GM19035 (cell line): ENCODE data around the gene TBX1.

Experiments used
- ATAC-seq: cut with Tn5 transposase; IDR thresholded peaks from one replicate; pipeline ENCODE4 v1.9.1; 2021; ENCODE audit not compliant: unreplicated experiment

TBX1 gene

DNA sequence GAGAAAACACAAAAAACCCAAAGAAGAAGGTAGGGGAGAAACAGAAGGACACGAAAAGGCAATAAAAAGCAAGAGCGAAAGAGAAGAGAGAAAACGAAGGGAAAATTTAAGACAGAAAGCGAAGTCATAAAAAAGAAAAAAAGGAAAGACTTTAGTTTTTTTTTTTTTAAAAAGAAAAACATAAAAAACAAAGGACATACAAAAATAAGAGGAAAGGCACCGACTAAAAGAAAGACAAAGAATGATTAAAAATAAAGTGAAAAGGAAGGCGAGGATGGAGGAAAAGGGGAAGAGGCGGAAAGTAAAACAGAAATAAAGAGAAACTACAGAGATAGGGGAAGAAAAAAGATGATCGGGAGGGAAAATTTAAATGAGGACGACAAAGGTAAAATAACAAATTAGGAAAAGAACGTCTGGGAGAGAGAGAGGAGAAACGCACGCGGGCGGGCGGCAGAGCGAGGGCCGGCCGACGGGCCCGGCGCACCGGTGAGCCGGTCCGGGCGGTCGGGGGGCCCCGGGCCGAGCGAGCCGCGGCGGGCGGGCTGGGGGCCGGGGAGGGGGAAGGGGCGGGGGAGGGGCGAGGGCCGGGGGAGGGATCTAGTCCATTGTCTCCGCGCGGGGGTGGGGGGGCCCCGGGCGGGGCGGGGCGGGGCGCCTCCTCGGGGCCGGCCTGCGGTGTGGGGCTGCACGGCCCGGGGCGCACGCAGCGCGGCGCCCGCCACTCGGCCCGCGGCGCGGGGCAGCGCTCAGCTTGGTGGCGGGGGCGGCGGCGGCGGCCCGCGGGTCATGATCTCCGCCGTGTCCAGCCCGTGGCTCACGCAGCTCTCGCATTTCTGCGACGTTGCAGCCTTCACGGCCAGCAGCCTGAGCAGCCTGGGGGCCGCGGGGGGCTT, at the start of gene TBX1:
TSS of gene TBX1 (plus strand) at position 721 of the 893 bp plus-strand sequence. CDS start at position 787, 66 bp downstream.
- no peak for ATAC-seq

DNA sequence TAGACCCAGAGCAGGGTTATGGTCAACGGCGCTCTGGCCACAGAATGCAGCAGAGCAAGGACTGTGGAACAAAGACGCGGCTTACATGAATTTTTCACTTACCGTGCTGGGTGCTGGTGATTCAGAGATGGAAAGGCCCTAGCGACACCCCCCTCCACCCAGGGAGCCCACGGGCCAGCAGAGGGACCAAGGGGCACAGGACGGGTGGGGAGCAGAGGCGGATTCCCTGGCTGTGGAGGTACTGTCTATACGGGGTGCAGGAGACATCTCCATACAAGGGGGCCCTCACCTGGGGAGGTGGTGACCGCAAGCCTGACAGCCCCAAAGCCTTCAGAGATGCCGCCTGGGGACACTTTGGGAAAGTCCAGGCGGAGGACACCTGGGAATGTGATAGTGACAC, 47.3 kb upstream of the TBX1 start:
- no peak for ATAC-seq

DNA sequence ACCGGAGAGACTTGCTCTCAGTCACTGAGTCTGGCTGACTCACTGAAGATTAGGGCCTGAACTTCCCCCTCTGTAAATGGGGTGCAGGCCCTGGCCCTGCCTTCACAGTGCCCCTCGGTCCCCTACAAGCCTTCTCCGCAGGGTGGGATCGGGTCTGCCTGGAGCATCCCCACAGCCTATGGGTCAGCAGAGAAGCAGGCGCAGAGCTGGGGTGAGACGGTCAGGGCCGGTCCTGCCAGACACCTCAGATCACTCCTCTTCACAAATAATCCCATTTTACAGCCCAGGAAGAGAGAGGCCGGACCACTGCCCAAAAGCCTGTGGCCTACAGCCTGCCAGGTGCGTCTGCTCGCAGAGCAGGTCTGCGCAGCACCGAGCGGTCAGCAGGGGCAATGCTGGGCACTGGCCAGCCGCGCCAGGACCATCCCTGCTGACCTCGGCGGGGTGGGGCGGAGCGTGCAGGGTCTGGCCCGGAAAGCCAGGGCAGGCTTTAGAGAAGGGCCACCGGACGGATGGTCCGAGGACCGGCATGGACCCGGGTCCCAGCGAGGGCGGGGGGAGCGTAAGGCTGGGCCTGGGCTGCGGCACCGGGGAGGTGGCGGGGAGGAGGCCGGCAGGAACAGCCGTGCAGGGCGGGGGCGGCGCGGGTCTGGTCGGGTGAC, 46.8 kb upstream of the TBX1 start:
- no peak for ATAC-seq

DNA sequence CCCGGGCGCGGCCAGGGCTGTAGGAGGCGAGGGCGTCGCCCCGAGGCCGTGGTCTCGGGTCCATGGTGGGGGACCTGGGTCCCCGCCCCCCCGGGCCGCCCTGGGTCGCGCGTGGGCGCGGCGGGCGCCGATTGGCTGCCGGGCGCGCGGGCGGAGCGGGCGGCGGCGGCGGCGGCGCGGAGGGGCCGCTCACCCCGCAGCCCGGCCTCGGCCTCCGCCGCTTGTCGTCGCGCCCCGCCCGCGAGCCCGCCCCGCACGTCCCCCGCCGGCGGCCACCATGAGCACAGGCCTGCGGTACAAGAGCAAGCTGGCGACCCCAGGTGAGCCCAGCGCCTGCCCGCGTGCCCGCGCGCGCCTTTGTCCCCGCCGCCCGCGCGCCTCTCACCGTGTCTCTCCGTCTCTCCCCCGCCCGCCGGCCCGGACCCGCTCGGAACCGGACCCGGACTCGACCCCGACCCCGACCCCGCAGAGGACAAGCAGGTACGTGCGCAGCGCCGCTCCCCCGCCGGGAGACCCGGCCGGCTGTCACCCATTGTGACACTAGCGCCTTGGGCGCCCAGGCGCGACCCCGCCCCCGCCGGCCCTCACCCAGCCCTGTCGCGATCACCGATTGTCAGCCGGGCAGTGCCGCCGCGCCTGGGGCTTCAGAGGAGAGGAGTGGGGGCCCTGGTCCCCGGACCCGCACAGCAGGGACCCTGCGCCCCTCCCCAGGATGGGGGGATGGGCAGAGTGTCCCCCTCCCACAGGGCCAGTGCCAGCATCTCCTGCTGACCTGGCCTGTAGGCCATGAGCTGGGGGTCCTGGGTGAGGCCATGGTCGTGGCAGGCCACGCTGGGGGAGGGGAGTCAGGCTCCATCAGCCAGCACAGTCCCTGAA, 46.0 kb upstream of the TBX1 start, which contains the start of gene SEPTIN5:
TSS of gene SEPTIN5 (plus strand) at position 192 of the 876 bp plus-strand sequence. CDS start at position 278, 86 bp downstream.
- no peak for ATAC-seq

DNA sequence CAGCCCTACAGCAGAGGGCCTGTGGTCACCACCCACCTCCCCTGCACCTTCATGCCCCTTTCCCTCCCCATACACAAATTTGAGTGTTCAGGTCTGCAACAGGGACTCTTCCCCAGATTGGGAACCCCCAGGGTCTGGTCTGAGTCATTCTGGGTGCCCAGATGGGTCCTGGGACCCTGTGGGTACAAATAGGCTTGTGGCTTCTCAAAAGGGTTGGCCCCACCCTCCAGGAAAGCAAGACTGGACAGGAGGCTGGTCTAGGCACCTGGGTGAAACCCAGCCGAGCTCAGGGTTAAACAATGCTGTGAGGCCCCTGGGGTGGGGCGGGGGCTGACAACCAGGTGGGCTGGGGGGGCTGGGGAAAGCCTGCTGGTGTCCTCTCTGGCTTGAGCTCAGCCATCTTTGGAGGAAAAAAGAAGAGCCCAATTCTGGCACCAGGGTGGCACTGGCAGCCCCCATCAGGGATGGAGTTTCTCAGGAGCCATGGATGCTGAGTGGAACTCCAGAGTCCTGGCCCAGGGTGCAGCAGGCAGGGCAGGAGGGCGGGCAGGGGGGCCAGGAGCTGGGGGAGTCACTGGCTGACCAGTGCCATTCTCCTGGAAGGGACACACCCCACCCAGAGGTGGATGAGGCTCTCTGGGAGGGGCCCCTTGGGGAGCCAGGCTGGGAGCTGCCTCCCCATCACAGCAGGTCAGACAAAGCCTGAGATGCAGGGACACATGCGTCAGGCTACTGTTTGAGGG, 45.2 kb upstream of the TBX1 start:
- ATAC-seq, result no peak

DNA sequence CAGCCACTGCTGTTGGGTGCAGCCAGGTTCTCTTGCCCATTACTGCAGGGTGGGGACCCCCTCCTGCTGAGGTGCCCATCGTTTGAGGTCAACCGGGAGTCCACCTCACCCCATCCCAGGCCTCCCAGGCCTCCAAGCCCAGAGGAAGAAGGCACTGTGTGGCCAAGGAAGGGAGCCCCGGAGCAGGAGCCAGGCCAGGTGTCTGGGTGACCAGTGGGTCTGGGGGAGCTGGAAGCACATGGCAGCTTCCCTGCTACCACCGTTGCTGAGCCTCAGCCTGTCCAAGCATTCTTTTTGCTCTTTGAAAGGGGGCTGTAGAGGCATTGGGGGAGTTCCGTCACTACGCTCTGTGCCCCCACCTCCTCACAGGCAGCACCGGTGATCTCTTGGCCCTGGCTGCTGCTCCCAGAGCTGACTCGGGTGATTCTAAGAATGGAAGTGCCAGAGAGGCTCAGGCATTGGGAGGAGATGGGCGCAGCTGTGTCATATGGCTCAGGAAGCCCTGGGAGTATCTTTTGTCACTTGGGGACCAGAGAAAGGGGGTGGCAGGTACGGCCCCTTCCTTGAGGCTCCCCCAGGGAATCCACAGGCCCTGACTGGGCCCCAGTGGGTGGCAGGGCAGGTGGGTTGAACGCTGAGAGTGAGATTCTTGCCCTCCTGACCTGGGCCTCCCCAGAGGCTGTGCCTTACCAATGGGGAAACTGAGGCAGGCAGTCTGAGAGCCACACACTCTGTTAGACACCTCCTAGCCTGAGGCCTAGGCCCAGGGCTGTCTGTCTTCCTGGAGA, 44.3 kb upstream of the TBX1 start:
- no peak for ATAC-seq

DNA sequence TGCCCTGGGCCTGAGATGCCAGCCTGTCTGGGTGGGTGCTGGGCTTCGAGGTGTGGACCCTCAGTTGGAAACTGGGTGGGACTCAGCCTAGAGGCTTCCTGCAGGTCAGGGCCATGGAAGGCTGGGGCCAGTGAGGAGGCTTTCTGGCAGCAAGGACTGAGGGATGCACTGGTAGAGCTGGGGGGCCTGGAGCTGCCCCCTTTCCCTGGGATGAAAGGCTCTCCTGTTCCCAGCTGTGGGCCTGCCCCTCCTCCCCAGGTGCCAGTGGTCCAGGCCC, 43.8 kb upstream of the TBX1 start:
- no peak for ATAC-seq

DNA sequence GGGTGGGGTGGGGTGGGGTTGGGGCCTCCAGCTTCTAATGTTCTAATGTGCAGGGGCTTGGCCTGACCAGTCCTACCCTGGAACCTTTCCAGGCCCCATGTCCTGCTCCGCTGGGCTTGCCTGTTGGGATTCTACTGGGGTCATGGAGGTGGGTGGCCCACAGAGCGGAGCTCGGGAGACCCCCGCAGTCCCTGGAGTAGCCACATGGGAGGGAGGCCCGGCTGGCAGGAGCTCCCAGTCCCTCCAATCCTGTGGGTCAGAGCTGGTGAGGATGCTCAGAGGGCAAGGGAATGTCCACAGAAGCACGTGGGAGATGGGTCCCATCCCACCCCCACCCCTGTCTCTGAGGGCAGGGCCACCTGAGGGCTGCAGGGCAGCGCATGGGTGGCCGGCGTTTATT, 43.4 kb upstream of the TBX1 start:
- no peak for ATAC-seq

DNA sequence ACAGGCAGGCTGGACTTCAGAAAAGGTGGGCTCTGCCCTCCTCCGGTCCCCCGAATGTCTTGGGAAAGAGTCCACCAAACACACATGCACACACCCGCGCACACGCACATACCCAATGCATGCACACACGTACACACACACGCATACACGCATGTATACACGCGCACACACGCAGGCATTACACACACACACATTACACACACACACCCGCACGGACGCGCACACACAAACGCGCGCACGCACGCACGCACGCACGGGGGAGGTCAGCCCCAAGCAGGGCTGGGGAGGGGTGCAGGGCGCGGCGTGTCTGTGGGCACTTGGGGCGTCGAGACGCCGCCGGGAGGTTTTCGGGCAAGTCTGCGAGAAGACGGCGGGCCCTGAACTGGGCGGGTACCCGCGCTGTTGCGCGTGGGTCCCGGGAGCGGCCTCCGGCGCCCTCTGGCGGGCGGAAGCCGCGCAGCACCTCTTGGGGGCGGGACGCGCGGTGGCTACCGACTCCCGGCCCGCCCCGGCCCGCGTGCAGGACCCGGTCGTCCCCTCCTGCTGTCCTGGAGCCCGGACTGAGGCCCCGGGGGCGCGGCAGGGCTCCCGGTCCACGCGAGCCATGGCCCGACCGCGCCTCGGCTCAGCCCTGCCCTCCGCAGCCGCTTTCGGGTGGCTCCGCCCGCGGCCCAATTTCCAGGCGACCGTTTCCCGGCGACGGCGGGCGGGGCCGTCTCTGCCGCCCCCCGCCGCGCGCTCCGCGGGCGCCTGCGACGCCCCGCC, 42.7 kb upstream of the TBX1 start:
- ATAC-seq, result no peak

DNA sequence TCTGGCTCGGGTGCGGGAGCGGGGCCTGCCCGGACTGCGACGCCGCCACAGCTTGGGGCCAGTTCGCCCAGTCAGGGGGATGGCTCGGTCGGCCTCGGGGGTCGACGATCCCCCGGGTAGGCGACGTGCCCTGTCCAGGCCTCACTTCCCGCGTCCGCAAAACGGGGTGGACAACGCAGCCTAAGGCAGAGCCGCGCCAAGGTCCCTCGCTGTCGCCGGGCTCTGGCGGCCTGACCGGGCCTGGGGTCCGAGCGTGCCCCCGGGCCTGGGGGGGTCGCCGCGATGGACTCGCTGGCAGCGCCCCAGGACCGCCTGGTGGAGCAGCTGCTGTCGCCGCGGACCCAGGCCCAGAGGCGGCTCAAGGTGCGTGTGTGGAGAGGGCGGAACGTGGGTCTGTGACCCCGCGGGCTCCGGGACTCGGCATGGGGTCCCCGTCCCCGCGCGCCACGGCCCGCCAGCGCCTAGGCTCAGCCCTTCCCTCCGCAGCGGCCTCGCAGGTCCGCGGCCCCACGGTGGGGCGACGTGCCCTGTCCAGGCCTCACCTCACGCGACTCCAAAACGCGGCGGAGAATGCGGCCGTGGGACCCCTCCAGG, 42.0 kb upstream of the TBX1 start:
- no peak for ATAC-seq

DNA sequence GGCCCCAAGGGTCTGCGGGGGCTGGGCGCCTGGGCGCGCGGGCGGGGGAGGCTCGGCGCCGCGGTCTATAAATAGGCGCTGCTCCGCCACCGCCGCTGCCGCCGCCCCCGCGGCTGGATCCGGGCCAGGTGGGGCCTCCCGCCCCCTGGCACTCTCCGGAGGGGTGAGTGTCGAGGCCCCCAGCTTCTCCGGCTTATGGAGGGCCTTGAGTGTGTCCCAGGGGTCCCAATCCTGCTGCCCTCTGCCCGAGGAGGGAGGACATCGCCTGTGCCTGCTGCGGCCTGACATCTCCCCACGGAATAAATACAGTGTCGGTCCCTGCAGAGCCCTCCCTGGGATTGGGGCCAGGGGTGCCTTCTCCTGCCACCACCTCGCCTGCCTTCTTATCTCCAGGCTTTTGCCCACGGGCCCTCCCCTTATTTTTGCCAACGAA, 41.5 kb upstream of the TBX1 start:
- no peak for ATAC-seq

DNA sequence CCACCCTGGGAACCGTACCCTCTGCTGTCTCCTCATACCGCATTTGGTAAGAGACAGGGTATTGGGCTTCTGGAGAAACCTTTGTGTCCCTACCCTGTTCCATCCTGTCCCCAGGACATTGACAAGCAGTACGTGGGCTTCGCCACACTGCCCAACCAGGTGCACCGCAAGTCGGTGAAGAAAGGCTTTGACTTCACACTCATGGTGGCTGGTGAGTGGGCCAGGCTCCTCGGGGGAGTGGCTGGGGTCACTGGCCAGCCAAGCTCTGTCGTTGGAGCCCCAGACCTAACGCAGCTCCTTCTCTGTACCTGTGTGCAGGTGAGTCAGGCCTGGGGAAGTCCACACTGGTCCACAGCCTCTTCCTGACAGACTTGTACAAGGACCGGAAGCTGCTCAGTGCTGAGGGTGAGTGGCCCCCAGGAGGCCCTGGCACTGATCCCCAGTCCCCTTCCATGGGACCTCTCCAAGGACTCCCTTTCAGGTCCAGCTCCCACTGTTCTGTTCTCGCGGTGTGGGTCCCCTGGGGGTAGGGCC, 41.0 kb upstream of the TBX1 start:
- no peak for ATAC-seq

DNA sequence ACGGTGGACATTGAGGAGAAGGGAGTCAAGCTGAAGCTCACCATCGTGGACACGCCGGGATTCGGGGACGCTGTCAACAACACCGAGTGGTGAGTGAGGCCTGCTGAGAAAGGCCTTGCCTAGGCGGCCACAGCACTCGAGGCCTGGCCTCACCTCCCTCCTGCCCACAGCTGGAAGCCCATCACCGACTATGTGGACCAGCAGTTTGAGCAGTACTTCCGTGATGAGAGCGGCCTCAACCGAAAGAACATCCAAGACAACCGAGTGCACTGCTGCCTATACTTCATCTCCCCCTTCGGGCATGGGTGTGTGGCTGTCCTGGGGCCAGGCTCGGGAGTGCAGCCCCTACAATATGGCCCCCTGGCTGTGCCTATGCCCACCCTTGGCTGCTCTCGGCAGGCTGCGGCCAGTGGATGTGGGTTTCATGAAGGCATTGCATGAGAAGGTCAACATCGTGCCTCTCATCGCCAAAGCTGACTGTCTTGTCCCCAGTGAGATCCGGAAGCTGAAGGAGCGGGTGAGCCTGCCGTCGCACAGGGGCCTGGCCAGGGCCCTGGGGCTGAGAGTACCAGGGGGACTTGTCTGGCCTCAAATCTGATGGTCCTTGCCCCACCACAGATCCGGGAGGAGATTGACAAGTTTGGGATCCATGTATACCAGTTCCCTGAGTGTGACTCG, 40.3 kb upstream of the TBX1 start:
- no peak for ATAC-seq

DNA sequence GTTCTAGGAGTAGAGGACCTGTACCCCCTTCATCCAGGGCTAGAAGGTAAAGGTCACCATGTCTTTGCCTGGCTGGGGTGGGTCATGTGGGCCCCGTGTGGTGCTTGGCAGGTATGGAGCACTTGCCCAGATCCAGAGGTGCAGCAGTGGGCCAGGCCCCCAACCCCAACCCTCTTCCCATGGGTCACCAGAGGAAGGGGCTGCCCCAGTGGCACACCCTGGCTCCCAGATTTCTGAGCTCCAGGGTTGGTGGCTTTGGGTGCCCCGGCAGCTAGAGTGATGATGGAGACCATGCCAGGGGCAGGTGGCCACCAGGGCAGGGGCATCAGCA, 39.6 kb upstream of the TBX1 start:
- no peak for ATAC-seq

DNA sequence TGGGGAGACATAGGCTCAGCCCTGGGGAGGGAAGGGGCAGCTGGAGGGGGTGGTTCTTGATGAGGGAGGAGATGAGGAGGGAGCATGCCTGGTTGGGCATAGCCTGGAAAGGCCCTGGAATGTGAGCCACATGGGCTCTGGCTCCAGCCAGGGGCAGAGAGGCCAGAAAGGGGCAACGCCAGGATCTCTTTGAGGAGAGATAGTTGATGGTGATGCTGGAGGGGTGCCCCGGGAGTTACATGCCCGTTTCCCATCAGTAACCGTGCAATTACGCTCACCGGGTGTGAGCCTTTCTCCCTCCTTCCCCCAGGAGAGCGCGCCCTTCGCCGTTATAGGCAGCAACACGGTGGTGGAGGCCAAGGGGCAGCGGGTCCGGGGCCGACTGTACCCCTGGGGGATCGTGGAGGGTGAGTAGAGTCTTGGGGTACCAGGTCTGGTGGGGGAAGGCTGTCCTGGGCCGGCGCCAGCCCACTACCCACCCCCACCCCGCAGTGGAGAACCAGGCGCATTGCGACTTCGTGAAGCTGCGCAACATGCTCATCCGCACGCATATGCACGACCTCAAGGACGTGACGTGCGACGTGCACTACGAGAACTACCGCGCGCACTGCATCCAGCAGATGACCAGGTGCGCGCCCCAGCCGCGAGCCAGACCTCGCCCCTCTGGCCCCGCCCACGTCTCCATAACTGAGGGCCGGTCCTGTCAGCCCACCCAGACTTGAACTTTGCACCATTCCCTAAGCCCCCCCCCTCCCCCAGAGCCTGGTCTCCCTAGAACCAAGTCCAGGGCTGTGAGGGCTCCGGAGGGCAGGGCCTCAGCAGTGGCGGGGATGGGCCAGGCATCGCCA, 39.0 kb upstream of the TBX1 start:
- ATAC-seq, result no peak

DNA sequence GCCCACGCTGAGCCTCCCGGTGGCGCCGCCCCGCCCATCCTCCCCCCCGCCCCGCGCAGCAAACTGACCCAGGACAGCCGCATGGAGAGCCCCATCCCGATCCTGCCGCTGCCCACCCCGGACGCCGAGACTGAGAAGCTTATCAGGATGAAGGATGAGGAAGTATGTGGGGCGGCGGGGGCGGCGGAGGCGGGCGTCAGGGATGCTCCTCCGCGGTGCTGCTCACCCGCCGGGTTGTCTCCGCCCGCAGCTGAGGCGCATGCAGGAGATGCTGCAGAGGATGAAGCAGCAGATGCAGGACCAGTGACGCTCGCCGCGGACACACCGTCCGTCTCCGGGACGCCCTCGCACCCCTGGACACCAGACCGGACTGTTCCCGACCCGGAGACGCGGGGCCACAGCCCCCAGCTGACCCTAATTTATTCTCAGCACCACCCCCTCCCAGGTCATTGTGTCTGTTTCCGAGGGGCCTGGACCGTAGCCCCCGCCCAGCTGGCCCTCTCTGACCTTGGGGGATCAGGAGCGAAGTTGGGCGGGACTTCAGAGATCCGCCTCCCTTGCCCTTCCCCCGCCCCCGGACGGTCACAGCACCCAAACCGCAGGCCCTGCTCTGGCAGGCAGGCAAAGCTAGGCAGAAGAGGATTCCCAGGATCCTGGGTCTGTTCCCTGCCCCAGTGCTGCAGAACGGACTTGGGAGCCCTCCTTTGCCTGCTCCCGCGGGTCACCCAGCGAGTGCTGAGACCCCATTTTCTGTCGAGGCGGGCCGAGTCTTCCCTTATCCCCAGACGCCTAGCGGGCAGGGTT, 38.2 kb upstream of the TBX1 start:
- ATAC-seq, result no peak

DNA sequence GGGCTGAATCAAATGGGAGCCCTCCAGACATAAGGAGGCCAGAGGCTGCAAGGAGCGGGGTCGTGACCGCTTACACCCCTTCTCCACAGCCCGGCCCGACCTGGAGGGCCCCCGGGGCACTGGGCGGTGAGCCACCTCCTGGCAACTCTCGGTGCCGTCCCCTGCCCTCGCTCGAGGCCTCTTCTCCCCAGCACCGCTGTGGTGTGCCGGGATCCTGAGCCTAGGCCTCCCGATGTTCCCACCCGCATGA, 37.7 kb upstream of the TBX1 start:
- ATAC-seq, result no peak
